ENCODE results near the gene CALML3. TPM values are rescaled to one million over a fixed set of nuclear protein-coding genes. Genes with fewer than 3 reads are reported as not detected.

CALML3 gene
- total RNA-seq, 4 donors from 2014 or later = not detected

DNA sequence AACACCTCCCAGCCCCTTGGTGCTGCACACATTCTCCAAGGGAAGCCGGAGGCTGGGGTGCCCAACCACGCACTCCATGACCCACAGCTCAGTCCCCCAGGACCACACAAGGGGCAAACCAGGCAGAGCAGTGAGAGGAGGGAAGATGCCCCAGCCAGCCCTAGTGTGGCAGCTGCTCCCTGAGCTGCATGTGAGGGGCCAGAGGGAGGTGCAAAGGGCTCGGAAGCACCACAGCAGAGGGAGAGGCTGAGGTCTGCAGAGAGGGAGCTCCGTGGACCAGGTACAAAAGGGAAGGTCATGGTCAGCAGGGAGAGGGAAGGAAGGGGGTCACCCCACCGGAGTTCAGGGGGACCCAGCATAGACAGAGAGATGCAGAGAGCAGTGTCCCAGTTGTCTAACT lies 23.9 kb upstream of the CALML3 start:
- TF ChIP-seq, protein P1, sequence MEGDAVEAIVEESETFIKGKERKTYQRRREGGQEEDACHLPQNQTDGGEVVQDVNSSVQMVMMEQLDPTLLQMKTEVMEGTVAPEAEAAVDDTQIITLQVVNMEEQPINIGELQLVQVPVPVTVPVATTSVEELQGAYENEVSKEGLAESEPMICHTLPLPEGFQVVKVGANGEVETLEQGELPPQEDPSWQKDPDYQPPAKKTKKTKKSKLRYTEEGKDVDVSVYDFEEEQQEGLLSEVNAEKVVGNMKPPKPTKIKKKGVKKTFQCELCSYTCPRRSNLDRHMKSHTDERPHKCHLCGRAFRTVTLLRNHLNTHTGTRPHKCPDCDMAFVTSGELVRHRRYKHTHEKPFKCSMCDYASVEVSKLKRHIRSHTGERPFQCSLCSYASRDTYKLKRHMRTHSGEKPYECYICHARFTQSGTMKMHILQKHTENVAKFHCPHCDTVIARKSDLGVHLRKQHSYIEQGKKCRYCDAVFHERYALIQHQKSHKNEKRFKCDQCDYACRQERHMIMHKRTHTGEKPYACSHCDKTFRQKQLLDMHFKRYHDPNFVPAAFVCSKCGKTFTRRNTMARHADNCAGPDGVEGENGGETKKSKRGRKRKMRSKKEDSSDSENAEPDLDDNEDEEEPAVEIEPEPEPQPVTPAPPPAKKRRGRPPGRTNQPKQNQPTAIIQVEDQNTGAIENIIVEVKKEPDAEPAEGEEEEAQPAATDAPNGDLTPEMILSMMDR (IDR thresholded peaks at IDR 0.05; ENCODE audit: low read depth) = no peak

DNA sequence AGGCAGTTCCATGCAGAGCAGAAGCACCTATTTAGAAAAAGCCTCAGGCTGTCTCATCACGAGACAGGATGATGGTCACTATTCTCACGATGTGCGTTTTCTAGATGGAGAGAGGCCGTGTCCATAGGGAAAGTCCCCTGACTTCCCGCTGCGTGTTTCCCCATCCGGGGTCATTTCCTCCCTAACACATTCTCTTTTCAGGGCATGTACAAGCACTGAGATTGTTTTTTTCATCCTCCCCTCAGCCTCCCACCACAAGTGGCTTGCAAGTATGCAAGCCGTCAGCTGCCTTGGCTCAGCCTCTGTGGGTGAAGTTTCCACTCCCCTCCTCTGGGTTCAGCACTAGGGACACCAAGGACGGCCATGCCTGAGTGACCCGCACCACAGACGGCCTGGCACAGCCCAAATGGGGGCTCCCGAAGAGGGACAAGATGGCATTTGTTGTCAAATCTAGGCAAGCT lies 22.7 kb upstream of the CALML3 start:
- TF ChIP-seq, protein P1 (IDR thresholded peaks at IDR 0.05; ENCODE audit: low read depth) = no peak

DNA sequence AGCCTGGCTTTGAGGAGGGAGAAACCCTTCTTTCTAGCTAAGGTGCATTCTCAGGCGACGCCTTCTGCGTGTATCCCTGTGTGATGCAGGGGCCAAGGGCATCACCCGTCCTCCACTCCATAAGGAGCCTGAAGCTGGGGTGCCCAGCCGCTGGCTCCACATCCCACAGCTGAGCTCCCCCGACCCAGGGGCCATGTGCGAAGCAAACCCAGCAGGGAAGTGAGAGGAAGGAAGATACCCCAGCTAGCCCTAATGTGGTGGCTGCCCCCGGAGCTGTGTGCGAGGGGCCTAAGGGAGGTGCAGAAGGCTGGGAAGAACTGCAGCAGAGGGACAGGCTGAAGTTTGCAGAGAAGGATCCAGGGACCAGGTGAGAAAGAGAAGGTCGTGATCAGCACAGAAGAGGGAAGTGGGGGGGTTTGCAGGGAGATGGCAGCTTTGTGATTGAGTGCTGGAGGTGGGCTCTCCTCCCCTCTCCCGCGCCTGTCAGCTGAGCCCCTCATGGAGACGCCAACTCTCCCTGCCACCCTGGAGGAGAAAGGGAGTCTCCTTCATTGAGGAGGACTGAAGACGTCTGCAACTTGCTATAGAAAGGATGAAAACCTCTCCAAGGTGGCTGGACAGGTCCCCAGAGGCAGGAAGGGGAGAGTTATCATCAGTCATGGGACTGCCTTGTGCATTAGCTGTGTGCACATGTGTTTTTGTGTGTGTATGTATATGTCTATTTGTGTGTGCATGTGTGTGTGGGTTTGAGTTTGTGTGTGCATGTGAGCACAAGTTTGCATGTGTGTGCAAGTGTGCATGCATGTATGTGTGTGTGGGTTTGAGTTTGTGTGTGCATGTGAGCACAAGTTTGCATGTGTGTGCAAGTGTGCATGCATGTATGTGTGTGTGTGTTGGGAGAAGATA lies 21.9 kb upstream of the CALML3 start:
- TF ChIP-seq, protein P1 (IDR thresholded peaks at IDR 0.05; ENCODE audit: low read depth) = no peak

DNA sequence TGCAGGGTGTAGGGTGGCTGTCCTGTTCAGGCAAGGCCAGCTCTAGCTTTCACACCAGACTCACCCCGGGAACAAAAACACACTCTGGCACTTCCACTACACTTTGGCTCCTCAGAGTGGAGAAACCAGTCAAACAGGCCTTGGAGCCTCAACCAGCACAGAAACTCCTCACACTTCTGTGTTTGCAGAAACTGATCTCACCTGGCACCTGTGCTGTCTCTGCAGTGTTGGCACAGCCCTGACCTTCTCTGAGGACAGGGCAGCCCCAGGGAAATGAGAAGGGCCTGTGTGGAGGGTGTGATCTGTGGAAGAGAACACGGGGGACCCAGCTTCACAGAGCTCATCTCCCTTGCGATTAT lies 21.3 kb upstream of the CALML3 start:
- TF ChIP-seq, protein P1 (IDR thresholded peaks at IDR 0.05; ENCODE audit: low read depth) = no peak

DNA sequence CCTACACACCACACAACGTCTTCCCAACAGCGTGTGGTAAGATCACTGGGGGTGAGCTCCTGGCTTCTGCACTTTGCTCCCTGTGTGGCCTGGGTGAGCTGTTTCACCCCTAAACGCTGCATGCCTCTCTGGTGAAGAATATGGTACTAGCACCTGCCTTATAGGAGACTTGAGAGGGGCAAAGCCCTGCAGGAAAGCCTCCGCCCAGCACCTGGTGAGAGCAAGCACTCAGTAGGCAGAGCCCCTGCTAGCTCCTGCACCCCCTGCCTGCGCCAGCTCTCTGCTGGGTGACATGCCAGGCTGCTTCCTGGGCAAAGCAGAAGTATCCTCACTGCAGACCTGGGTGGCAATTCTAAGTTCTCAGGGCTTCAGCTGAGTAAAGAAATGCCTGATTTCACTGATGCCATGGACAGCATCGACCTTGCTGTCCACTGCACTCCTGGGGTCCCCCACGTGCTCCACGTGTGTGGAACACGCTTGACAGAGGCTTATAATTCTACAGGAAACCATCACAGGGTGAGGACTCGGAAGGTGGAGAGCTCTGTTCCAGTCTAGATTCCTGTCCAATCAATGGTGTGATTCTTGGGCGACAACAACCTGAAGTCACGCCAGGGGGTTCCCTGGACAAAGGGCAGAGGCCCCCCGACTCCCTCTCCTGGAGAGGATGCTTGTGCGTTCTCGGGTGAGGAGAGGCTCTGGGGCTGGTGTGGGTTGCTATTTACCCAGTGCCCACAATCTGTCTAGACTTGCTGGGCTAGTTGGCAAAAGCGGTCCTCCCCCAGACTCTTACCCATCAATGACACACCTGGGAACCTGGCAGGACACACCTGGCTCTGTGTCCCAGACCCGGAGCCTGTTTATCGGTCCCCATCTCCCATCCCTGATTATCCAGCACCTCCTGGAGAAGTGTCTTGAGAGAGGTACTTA lies 20.4 kb upstream of the CALML3 start:
- TF ChIP-seq, protein P1 (IDR thresholded peaks at IDR 0.05; ENCODE audit: low read depth) = no peak

DNA sequence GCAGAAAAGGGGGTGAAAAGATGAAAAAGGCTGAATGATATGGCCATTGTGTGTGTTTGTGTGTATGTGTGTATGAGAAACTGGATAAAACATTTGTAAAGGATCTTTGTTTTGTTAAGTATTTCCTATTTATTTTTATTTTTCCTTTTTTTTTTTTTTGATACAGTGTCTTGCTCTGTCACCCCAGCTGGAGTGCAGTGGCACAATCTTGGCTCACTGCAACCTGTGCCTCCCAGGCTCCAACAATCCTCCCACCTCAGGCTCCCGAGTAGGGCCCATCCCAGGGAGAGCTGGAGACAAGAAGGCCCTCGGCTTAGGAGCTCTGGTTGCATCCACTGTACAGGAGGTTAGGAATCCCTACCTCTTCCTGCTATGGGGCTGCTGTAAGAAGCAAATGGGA lies 18.5 kb upstream of the CALML3 start:
- TF ChIP-seq, protein P1 (IDR thresholded peaks at IDR 0.05; ENCODE audit: low read depth) = no peak

All from subcutaneous adipose tissue (tissue), 4 donors.